Sigmoid colon (tissue), 7 donors: ENCODE results near the gene PSMD10. TPM values are rescaled to one million over a fixed set of nuclear protein-coding genes. Genes with fewer than 3 reads are reported as not detected.

Experiments
- DNase-seq: peaks from one replicate; pipeline ENCODE4 v3.0.0-alpha.2; 2019
- H3K27ac ChIP-seq, 4 donors: fragments of 200-600 bp; sonication (generic); one replicate each; pipeline ENCODE4 v1.5.1; 2016 to 2019; ENCODE audit warnings: mild to moderate bottlenecking in 1 of 4
- H3K27me3 ChIP-seq, 3 donors: fragments of 200-600 bp; sonication (generic); one replicate each; pipeline ENCODE4 v1.5.1; 2019; ENCODE audit warnings: mild to moderate bottlenecking in 1 of 3
- H3K36me3 ChIP-seq, 4 donors: fragments of 200-600 bp; sonication (generic); one replicate each; pipeline ENCODE4 v1.5.1; 2016 to 2019
- H3K4me1 ChIP-seq, 4 donors: fragments of 200-600 bp; sonication (generic); one replicate each; pipeline ENCODE4 v1.5.1; 2017 to 2019
- H3K4me3 ChIP-seq, 4 donors: fragments of 200-600 bp; sonication (generic); one replicate each; pipeline ENCODE4 v1.5.1; 2017 to 2019; ENCODE audit warnings: mild to moderate bottlenecking in 2 of 4, moderate library complexity in 1 of 4
- H3K9me3 ChIP-seq, 4 donors: fragments of 200-600 bp in 3 of 4; sonication (generic) in 3 of 4; one replicate each; pipeline versions ENCODE4 v1.5.1 to v1.6.1; 2013 to 2019
- EP300 ChIP-seq, 4 donors: sonication (generic); formaldehyde crosslinking; IDR thresholded peaks; one replicate each; pipeline ENCODE4 v1.6.1; 2017; ENCODE audit warnings: antibody characterized with exemption in 4 of 4
- POLR2A ChIP-seq, 2 donors: fragments of 450-650 bp; IDR thresholded peaks; one replicate each; pipeline ENCODE4 v1.6.1; 2016; ENCODE audit warnings: antibody characterized with exemption in 2 of 2, mild to moderate bottlenecking in 2 of 2, moderate library complexity in 2 of 2
- POLR2AphosphoS5 ChIP-seq, 4 donors: sonication (generic); formaldehyde crosslinking; IDR thresholded peaks; one replicate each; pipeline ENCODE4 v1.6.1; 2017; ENCODE audit warnings: antibody characterized with exemption in 4 of 4
- WGBS, 2 donors: extraction: QIAGEN DNeasy Blood & Tissue Kit; methylation state at CpG; one replicate each; pipeline ENCODE4 v1.1.7; 2013; 5-methylcytosine and 5-hydroxymethylcytosine counted together
- intact Hi-C: fragments of 100-400 bp; cut with DNase I; formaldehyde crosslinking; loops from one replicate; pipeline ENCODE4 v1.15.1; 2023
- polyA plus RNA-seq, 3 donors: library from polyadenylated mRNA; stranded (reverse); fragments of 200-250 nt; gene quantifications; one replicate each; pipeline ENCODE4 v1.2.3, GENCODE V29; 2013
- total RNA-seq, 4 donors: library from RNA; depleted of rRNA; stranded (reverse); fragments of >200 nt; gene quantifications; one replicate each; pipeline ENCODE4 v1.1.0, GENCODE V29; 2016
- TF ChIP-seq, protein P1 (sequence below), 4 experiments: fragments of 450-650 bp in 3 of 4; fragments of 200-600 bp in 1 of 4; IDR thresholded peaks; one replicate each; pipeline ENCODE4 v1.5.1; 2016 to 2019; ENCODE audit warnings: antibody characterized with exemption in 4 of 4, mild to moderate bottlenecking in 3 of 4, moderate library complexity in 2 of 4
- donor health status: healthy with polysubstance abuse.
- donor health status: Bipolar disorder and iron deficiency.
- donor health status: healthy.

PSMD10 gene
- total and polyA plus RNA-seq, 7 donors = 21.6 to 69.1 (median 39.0) TPM

DNA sequence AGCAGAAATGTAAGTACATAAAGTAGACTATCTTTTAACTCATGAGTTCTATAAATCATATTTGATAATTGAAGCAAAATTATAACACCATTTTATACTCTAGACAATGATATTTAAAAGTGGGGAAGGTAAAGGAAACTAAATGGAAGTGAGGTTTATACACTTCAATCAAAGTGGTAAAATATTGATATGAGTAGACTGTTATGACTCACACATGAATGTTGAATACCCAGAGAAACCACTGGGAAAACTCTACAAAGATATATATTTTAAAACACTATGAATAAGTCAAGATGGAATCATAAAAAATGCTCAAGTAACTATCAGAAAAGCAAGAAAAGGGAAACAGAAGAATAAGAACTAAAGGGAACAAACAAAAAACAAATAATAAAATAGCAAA is 38.1 kb downstream of the PSMD10 start:
- Histone ChIP-seq H3K27me3 (no peaks in the 10 kb centered on the region), H3K4me1 (no peaks in the 10 kb centered on the region), H3K9me3 (no peaks in the 10 kb centered on the region), H3K27ac (no peak overlapping the region), H3K4me3 (no peak overlapping the region), H3K36me3 (no peaks in the 10 kb centered on the region)
- no peak for DNase-seq
- intact Hi-C loops = no loop called here
- no peak for TF ChIP-seq EP300 (IDR thresholded peaks at IDR 0.05)
- no peak for TF ChIP-seq POLR2A (IDR thresholded peaks at IDR 0.05)
- TF ChIP-seq, protein P1, sequence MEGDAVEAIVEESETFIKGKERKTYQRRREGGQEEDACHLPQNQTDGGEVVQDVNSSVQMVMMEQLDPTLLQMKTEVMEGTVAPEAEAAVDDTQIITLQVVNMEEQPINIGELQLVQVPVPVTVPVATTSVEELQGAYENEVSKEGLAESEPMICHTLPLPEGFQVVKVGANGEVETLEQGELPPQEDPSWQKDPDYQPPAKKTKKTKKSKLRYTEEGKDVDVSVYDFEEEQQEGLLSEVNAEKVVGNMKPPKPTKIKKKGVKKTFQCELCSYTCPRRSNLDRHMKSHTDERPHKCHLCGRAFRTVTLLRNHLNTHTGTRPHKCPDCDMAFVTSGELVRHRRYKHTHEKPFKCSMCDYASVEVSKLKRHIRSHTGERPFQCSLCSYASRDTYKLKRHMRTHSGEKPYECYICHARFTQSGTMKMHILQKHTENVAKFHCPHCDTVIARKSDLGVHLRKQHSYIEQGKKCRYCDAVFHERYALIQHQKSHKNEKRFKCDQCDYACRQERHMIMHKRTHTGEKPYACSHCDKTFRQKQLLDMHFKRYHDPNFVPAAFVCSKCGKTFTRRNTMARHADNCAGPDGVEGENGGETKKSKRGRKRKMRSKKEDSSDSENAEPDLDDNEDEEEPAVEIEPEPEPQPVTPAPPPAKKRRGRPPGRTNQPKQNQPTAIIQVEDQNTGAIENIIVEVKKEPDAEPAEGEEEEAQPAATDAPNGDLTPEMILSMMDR (IDR thresholded peaks at IDR 0.05) = no peak
- TF ChIP-seq POLR2AphosphoS5 (IDR thresholded peaks at IDR 0.05) = no peak

DNA sequence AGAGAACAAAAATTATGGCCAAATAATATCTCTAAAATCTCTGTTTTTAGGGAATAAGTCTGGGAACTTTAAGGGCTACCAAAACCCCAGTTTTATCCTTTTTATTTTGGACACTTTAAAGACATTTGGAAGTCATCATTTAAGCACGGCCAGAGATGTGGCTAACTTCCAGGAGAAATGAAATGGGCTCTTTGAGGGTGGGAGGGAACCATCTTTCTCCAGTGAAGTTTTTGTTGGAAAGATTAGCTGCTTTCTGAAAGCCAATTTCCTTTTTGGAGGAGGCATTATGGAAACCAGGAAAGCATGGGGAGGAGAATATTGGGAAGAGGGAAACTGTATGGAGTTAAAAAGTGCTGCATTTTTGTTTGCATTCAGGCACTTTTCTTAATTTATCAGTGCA is 41.7 kb downstream of the PSMD10 start:
- no peaks in the 10 kb centered on the region for H3K36me3 ChIP-seq
- no peak overlapping the region for H3K4me3 ChIP-seq
- no peak for DNase-seq
- H3K9me3 ChIP-seq = no peaks in the 10 kb centered on the region
- 71 to 83% methylated on average over 1 of the region's 1 CpG for WGBS, 2 donors
- no peak overlapping the region for H3K27ac ChIP-seq
- TF ChIP-seq POLR2A (IDR thresholded peaks at IDR 0.05) = no peak
- no peak for TF ChIP-seq POLR2AphosphoS5 (IDR thresholded peaks at IDR 0.05)
- TF ChIP-seq EP300 (IDR thresholded peaks at IDR 0.05) = no peak
- TF ChIP-seq, protein P1 (IDR thresholded peaks at IDR 0.05) = no peak
- no peaks in the 10 kb centered on the region for H3K27me3 ChIP-seq
- no peaks in the 10 kb centered on the region for H3K4me1 ChIP-seq
- intact Hi-C loops = no loop called here

- H3K27me3 ChIP-seq = no peaks in the 10 kb centered on the region
- no peaks in the 10 kb centered on the region for H3K9me3 ChIP-seq
- TF ChIP-seq, protein P1 (IDR thresholded peaks at IDR 0.05) = no peak
- TF ChIP-seq EP300 (IDR thresholded peaks at IDR 0.05) (no peak), POLR2A (IDR thresholded peaks at IDR 0.05) (no peak), POLR2AphosphoS5 (IDR thresholded peaks at IDR 0.05) (no peak)
- intact Hi-C loops = no loop called here
- 50 to 79% methylated on average over 10 of the region's 10 CpGs for whole genome bisulfite sequencing, 2 donors
- H3K4me3 ChIP-seq = no peak within 1 kb of the TSS
- no peak within 1 kb of the TSS for H3K27ac ChIP-seq
- H3K4me1 ChIP-seq = no peaks in the 10 kb centered on the region
- no peak for DNase-seq
- no peaks in the 10 kb centered on the region for H3K36me3 ChIP-seq
Measured at GRCh38 chrX:108044554-108045256, 46.6 kb downstream of the PSMD10 start, which contains the start of gene VSIG1. Gene VSIG1, plus strand, starts transcription at chrX:108045065. Its CDS starts 66 bp downstream, at chrX:108045131.

DNA sequence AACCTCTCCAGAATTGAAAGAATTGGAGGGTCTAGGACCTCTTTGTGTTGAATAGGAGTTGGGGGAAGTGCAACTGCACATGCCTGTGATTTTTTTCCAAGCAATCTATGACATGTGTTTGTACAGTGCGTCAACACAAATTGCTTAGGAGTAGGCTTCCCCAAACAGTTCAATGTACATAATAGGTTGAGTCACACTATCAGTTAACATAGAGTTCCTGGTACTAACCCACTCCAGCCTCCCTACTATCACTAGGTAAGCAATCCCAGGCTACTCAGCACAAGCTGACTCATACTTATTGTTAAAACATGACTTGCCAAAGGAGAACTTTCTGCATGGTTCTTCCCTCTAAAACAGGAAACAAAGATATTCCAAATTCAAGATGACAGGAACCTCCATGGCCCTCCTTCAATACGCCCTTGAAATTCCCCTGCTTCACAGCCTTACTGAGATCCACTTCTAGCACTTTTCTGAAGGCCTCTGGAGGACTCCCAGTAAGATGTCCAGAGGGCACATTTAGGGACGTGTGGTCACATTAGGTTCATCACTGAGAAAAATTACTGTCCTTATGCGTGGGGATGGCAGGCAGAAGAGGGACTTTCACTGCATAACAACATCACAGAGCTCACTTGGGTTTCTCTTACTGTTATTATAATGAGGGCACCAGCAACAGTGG is 54.9 kb downstream of the PSMD10 start:
- TF ChIP-seq POLR2A (IDR thresholded peaks at IDR 0.05) = no peak
- TF ChIP-seq EP300 (IDR thresholded peaks at IDR 0.05) = no peak
- TF ChIP-seq, protein P1 (IDR thresholded peaks at IDR 0.05) = no peak
- no peak for TF ChIP-seq POLR2AphosphoS5 (IDR thresholded peaks at IDR 0.05)

More for the DNA sequence above, 54.9 kb downstream of the PSMD10 start:
- Histone ChIP-seq H3K9me3 (no peaks in the 10 kb centered on the region), H3K36me3 (no peaks in the 10 kb centered on the region), H3K27me3 (peaks cover 0 to 2% (median 0%) of the 10 kb centered on the region in 3 donors), H3K4me1 (no peaks in the 10 kb centered on the region), H3K4me3 (no peak overlapping the region), H3K27ac (no peak overlapping the region)
- 40 to 69% methylated on average over 4 of the region's 4 CpGs for WGBS, 2 donors
- DNase-seq = no peak
- intact Hi-C loops = no loop called here
